Measurements from ENCODE around the gene COQ3. TPM values are rescaled to one million over a fixed set of nuclear protein-coding genes. Genes with fewer than 3 reads are reported as not detected.
"Not testable (repeated sequence)": the region's sequence is repeated elsewhere in the genome, so short reads cannot be mapped to it uniquely, and the experiment has no call there.

Gene COQ3
- total RNA-seq, 6 experiments from 2014 or later: 5.6 to 8.2 (median 6.7) TPM

DNA sequence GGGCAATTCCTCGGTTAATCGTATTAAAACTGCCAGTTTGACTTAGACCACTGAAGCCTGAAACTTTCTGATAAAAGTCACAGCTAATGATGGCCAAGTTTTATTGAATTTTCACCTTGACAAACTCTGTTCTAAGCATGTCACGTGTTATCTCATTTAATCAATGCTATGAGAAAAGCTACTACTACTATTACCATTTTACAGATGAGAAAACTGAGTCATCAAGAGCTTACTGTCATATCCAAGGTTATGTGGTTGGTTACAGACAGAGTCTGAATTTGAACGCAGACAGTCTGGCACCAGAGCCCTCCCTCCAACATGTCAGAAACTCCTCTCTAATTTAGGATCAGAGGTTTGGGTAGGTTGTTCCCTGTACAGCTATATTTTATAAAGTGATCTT is 48.8 kb downstream of the COQ3 start:
- no peaks in the 10 kb centered on the region for H3K36me3 ChIP-seq
- no peak for DNase-seq
- no peaks in the 10 kb centered on the region for H3K9me3 ChIP-seq
- no peak overlapping the region for H3K27ac ChIP-seq
- H3K27me3 ChIP-seq: no peaks in the 10 kb centered on the region
- H3K4me1 ChIP-seq: no peaks in the 10 kb centered on the region
- TF ChIP-seq, protein P1, sequence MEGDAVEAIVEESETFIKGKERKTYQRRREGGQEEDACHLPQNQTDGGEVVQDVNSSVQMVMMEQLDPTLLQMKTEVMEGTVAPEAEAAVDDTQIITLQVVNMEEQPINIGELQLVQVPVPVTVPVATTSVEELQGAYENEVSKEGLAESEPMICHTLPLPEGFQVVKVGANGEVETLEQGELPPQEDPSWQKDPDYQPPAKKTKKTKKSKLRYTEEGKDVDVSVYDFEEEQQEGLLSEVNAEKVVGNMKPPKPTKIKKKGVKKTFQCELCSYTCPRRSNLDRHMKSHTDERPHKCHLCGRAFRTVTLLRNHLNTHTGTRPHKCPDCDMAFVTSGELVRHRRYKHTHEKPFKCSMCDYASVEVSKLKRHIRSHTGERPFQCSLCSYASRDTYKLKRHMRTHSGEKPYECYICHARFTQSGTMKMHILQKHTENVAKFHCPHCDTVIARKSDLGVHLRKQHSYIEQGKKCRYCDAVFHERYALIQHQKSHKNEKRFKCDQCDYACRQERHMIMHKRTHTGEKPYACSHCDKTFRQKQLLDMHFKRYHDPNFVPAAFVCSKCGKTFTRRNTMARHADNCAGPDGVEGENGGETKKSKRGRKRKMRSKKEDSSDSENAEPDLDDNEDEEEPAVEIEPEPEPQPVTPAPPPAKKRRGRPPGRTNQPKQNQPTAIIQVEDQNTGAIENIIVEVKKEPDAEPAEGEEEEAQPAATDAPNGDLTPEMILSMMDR (IDR thresholded peaks at IDR 0.05): no peak
- no peak for TF ChIP-seq POLR2A (IDR thresholded peaks at IDR 0.05)
- intact Hi-C loops (cut with DNase I): no loop called here
- WGBS (ENCODE audit: insufficient coverage, low coverage, low lambda C conversion rate, missing lambda C conversion rate): 72% methylated on average over 4 of the region's 4 CpGs
- no peak for ATAC-seq
- H3K4me3 ChIP-seq: no peak overlapping the region

DNA sequence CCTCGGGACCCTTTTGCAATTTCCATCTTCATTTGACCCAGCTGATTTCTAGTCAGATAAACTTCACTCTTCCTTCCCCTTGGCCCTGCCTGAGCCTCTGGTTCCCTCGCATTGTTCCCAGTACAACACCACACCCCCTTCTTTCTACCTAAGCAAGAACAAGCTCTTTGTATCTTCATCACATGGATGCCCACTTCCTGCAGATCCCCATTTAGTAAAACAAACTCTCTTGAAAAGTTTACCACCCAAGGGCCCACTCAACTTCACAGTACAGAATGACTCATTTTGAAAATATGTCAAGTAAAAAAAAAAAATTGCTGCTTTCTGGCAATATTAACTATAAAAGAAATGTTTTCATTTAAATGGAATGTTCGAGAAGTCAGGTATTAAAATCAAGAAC is 49.7 kb downstream of the COQ3 start:
- no peak overlapping the region for H3K4me3 ChIP-seq
- intact Hi-C loops (cut with DNase I): no loop called here
- ATAC-seq (no peak), DNase-seq (no peak)
- H3K27ac ChIP-seq: no peak overlapping the region
- TF ChIP-seq, protein P1 (IDR thresholded peaks at IDR 0.05): no peak
- no peak for TF ChIP-seq POLR2A (IDR thresholded peaks at IDR 0.05)
- H3K9me3 ChIP-seq: no peaks in the 10 kb centered on the region
- no peaks in the 10 kb centered on the region for H3K36me3 ChIP-seq
- no peaks in the 10 kb centered on the region for H3K27me3 ChIP-seq
- 29% methylated on average over 3 of the region's 3 CpGs for WGBS (ENCODE audit: insufficient coverage, low coverage, low lambda C conversion rate, missing lambda C conversion rate)
- no peaks in the 10 kb centered on the region for H3K4me1 ChIP-seq

DNA sequence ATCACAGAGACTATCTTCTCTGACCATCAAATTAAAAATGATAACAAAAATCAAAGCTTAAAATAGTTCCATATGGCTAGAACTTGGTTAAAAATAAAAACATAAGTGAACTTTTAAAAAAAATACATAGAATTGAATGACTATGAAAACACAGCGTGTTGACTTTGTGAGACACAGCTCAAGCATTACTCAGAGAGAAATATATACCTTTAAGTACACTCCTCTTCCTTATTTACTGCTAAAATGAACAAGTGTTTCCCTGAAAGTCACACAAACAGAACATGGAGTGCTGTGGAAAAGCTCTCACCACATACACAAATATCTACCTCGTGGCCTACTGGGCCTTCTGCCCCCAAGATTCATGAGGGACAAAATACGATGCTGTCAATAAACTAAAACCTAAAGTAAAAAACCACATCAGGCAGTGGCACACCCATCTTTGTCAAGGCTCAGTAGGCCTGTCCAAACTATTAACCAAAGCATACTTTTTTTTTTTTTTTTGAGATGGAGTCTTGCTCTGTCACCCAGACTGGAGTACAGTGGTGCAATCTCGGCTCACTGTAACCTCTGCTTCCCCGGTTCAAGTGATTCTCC is 52.0 kb downstream of the COQ3 start:
- Histone ChIP-seq H3K4me3 (no peak overlapping the region), H3K27ac (no peak overlapping the region), H3K9me3 (no peaks in the 10 kb centered on the region), H3K27me3 (no peaks in the 10 kb centered on the region), H3K36me3 (no peaks in the 10 kb centered on the region), H3K4me1 (no peaks in the 10 kb centered on the region)
- DNase-seq (no peak), ATAC-seq (no peak)
- no peak for TF ChIP-seq POLR2A (IDR thresholded peaks at IDR 0.05)
- TF ChIP-seq, protein P1 (IDR thresholded peaks at IDR 0.05): no peak
- WGBS (ENCODE audit: insufficient coverage, low coverage, low lambda C conversion rate, missing lambda C conversion rate): 73% methylated on average over 5 of the region's 5 CpGs
- intact Hi-C loops (cut with DNase I): no loop called here

DNA sequence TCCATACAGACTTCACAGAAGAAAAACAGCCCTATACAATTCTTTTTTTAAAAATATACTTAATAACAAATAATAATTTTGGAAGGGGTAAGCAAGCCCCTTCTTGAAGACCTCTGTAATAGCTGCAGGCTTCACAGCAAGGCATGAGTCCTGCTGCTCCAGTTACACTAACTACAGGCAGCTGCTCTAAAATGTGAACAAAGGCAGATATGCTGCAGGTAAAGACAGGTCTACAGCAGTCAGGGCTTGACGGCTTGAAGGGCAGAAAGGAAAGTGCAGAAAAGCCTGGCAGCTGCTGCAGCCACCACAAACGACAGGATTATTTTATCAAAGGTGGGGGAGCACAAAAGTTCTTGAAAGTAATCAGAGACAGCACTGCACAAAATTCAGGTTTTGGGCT is 55.8 kb downstream of the COQ3 start:
- TF ChIP-seq POLR2A (IDR thresholded peaks at IDR 0.05): no peak
- no peaks in the 10 kb centered on the region for H3K4me1 ChIP-seq
- ATAC-seq: no peak
- H3K4me3 ChIP-seq: no peak overlapping the region
- intact Hi-C loops (cut with DNase I): no loop called here
- no peaks in the 10 kb centered on the region for H3K36me3 ChIP-seq
- no peak for DNase-seq
- H3K27ac ChIP-seq: no peak overlapping the region
- H3K27me3 ChIP-seq: no peaks in the 10 kb centered on the region
- 17% methylated on average over 2 of the region's 2 CpGs for WGBS (ENCODE audit: insufficient coverage, low coverage, low lambda C conversion rate, missing lambda C conversion rate)
- H3K9me3 ChIP-seq: no peaks in the 10 kb centered on the region

DNA sequence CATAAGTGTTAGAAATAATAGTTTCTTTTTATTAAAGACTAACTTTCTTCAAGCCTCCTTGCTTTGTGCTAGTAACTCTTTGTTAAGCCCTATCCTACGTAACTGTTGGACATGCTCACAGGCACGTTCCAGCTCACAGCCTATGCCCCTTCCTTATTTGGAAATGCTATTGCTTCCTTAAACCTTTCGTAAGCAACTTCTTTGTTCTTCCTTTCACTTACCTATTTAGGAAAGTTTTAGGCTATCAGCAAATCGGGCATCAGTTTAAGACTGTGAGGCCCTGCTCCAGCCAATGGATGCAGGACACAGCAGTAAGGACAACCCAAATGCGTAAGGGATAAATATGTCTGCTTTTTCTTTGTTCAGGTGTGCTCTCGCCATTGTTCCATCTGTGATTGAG is 58.7 kb downstream of the COQ3 start:
- H3K4me1 ChIP-seq; ATAC-seq; H3K27me3 ChIP-seq; H3K36me3 ChIP-seq; intact Hi-C loops (cut with DNase I); H3K4me3 ChIP-seq; H3K9me3 ChIP-seq; DNase-seq; H3K27ac ChIP-seq: not testable (repeated sequence)
- WGBS (ENCODE audit: insufficient coverage, low coverage, low lambda C conversion rate, missing lambda C conversion rate): 51% methylated on average over 6 of the region's 6 CpGs
